ENCODE data around the gene TMTC3.

Gene TMTC3

GRCh38 chr12:88227263-88227662 lies 85.2 kb downstream of the TMTC3 start:
- no peak for DNase-seq (ENCODE audit: low read depth)

DNA sequence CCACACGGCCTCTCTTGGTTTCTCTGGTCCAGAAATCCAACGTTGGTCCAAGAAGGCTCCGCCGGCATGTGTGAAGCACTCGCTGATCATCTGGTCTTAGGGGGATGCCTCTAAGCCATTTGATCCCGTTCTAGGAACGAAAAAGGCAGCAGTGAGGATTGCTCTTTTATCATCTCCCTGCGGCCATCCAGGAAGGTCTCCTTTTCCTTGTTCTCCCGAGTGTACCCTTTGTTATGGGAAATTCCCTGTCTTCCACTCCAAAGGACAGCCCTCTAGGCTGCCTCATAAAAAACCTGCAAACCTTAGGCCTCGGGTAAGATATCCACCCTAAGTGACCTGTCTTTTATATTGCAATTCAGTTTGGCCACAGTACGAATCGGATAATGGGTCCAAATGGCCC lies 85.8 kb downstream of the TMTC3 start:
- DNase-seq (ENCODE audit: low read depth): no peak

- DNase-seq (ENCODE audit: low read depth): no peak
These were observed 86.6 kb downstream of the TMTC3 start for GRCh38 chr12:88228720-88229119.

DNA sequence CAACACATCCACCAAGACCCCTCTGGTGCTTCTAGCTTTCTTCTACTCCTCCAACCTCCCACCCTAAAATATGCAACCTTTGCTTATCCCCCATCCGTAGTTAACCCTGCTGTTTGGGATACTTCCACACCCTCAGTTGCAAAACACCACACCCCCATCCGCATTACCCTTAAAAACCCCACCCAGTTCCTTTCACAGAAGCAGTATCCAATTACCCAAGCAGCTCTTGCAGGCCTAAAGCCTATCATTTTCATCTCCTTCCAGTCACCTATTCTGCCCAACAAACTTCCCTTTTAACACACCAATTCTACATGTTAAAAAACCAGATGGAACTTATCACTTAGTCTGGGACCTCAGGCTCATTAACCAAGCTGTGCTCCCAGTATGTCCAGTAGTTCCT lies 88.2 kb downstream of the TMTC3 start:
- DNase-seq (ENCODE audit: low read depth): no peak

DNA sequence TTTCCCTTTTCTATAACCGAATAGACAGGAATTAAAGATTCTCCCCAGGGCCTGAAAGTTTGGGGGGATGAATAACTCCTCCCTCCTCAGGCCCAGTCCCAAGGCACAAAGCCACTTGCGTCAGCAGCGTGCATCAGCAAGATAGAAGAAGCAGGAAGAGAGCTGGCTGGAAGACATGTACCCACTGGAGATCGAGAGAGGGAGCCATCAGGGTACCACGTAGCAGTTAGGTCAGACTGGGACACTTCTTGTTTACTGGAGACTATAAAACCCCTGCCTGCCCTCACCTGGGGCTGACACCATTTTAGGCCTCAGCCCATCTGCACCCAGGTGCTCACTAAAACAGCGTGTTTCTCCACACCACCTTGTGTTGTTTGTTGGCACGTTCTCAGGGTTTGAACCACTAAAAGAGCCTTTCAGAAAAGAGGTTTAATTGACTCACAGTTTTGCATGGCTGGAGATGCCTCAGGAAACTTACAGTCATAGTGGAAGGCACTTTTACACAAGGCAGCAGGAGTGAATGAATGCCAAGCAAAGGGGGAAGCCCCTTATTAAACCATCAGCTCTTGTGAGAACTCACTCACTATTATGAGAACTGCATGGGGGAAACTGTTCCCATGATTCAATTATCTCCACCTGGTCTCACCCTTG lies 93.2 kb downstream of the TMTC3 start:
- DNase-seq (ENCODE audit: low read depth): no peak

DNA sequence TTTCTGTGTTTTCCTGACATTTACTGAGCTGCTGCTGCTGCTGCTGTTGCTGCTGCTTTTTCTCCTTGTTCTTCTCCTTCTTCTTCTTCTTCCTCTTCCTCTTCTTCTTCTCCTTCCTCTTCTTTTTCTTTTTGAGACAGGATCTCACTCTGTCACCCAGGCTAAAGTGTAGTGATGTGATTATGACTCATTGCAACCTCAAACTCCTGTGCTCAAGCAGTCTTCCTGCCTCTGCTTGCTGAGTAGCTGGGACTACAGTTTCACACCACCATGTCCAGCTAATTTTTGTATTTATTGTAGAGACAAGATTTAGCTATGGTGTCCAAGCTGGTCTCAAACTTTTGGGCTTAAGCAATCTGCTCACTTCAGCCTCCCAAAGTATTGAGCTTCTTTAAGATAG lies 95.8 kb downstream of the TMTC3 start:
- DNase-seq (ENCODE audit: low read depth): peak; percentile 81

- no peak for DNase-seq (ENCODE audit: low read depth)
These were observed 96.3 kb downstream of the TMTC3 start for GRCh38 chr12:88238406-88238805.

DNA sequence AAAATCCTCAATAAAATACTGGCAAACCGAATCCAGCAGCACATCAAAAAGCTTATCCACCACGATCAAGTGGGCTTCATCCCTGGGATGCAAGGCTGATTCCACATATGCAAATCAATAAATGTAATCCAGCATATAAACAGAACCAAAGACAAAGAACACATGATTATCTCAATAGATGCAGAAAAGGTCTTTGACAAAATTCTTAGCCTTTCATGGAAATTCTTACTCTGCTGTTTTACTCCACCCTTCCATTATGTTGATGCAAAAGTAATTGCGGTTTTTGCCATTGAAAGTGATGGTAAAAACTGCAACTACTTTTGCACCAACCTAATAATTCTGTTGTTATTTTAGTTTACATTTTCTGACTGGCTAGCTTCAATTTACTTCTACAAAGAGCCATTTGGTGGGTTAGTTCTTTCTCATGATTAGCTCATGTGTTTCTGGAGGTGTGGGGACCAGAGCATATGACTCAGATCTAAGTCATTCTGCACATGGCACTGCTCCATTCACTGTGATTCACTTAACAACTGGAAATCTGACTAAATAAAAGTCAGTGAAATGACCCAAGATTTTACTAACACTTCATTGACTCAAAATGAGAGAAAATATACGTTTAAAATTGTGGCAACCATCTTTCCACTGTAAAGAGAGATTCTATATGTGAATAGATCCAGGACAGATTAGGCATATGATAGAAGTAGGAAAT lies 99.9 kb downstream of the TMTC3 start:
- DNase-seq (ENCODE audit: low read depth): peak; percentile 97

DNA sequence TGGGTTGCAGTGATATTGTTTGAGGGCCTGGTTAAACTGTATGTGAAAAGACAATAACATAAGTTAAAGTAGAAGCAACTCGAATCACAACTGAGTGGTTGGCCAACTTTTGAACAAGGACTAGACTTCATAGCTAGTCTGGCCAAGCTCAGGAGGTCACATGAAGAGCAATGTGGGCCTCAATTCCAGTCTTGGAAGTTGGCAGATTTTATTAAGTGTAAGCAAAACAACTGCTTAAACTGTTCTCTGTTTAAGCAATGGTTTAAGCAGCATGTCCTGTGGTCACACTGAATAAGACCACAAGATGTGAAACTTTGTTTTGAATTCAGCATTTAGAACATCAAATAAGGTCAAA lies 100.4 kb downstream of the TMTC3 start:
- DNase-seq (ENCODE audit: low read depth): peak; percentile 77

DNA sequence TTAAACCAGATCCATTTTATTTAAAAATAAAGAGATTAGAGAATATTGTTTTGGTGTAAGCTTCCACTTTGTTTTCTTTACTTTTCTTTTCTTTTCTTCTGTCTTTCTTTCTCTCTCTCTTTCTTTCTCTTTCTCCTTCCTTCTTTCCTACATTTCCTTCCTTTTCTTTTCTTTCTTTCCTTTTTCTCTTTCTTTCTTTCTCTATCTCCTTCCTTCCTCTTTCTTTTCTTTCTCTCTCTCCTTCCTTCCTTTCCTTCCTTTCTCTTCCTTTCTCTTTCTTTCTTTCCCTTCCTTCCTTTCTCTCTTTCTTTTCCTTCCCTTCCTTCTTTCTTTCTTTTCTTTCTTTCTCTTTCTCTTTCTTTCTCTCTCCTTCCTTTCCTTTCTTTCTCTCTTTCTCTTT lies 100.8 kb downstream of the TMTC3 start:
- DNase-seq (ENCODE audit: low read depth): no peak

GRCh38 chr12:88243982-88244381 lies 101.9 kb downstream of the TMTC3 start:
- DNase-seq (ENCODE audit: low read depth): peak; percentile 75

GRCh38 chr12:88245905-88246304 lies 103.8 kb downstream of the TMTC3 start:
- peak; percentile 62 for DNase-seq (ENCODE audit: low read depth)

DNA sequence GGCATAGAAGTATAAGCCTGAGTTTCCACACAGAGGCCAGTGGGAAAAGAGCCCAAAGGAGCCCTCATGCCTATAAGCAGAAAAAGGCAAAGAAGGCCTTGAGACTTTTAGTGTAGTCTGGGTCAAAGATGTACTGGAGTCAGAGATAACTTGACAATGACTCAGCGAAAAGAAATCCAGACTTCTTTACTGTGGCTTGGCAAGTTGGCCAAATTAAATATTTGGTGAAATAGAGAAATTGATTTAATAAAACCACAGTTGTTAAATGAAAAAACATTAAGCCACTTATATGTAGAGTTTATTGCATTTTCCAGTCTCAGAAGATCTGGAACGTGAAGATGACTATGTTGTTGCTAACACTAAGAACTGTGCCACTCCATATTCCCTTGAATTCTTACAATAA lies 105.1 kb downstream of the TMTC3 start:
- peak; percentile 97 for DNase-seq (ENCODE audit: low read depth)

- no peak for DNase-seq (ENCODE audit: low read depth)
These were observed 106.5 kb downstream of the TMTC3 start for GRCh38 chr12:88248606-88249005.
